ENCODE data around the gene CLEC4G.

CLEC4G gene

GRCh38 chr19:7729211-7729610 lies 2.7 kb downstream of the CLEC4G start:
- H3K4me3 ChIP-seq (ENCODE audit: low read length) = no peak overlapping the region
- no peak for TF ChIP-seq CTCF (conservative IDR thresholded peaks at IDR 0.05; ENCODE audit: low read length)
- no peak for DNase-seq (ENCODE audit: low read depth)

GRCh38 chr19:7725791-7726190 lies 6.1 kb downstream of the CLEC4G start:
- DNase-seq (ENCODE audit: low read depth) = no peak
- TF ChIP-seq CTCF (conservative IDR thresholded peaks at IDR 0.05; ENCODE audit: low read length) = no peak
- H3K4me3 ChIP-seq (ENCODE audit: low read length) = no peak overlapping the region

- no peak overlapping the region for H3K4me3 ChIP-seq (ENCODE audit: low read length)
- no peak for TF ChIP-seq CTCF (conservative IDR thresholded peaks at IDR 0.05; ENCODE audit: low read length)
- no peak for DNase-seq (ENCODE audit: low read depth)
Measured at GRCh38 chr19:7722231-7722651, 9.7 kb downstream of the CLEC4G start.

- no peak for DNase-seq (ENCODE audit: low read depth)
- no peak for TF ChIP-seq CTCF (conservative IDR thresholded peaks at IDR 0.05; ENCODE audit: low read length)
- H3K4me3 ChIP-seq (ENCODE audit: low read length) = no peak overlapping the region
Measured at GRCh38 chr19:7720351-7720750, 11.6 kb downstream of the CLEC4G start.

GRCh38 chr19:7718668-7719067 lies 13.2 kb downstream of the CLEC4G start:
- DNase-seq (ENCODE audit: low read depth) = no peak
- TF ChIP-seq CTCF (conservative IDR thresholded peaks at IDR 0.05; ENCODE audit: low read length) = no peak
- no peak overlapping the region for H3K4me3 ChIP-seq (ENCODE audit: low read length)

- H3K4me3 ChIP-seq (ENCODE audit: low read length) = no peak overlapping the region
- TF ChIP-seq CTCF (conservative IDR thresholded peaks at IDR 0.05; ENCODE audit: low read length) = no peak
- no peak for DNase-seq (ENCODE audit: low read depth)
Measured at GRCh38 chr19:7716762-7717161, 15.1 kb downstream of the CLEC4G start.

DNA sequence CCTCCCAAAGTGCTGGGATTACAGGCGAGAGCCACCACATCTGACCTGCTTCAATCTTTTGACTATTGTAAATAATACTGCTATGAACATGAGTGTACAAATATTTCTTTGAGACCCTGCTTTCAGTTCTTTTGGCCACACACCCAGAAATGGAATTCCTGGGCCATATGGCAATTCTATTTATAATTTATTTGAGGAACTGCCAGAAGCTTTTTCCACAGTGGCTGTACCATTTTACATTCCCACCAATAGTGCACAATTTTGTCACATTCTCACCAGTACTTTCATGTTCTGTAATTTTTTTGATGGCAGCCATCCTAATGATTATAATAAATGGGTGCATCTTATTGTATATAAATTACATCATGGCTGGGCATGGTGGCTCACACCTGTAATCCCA lies 16.2 kb downstream of the CLEC4G start:
- no peak for DNase-seq (ENCODE audit: low read depth)
- no peak for TF ChIP-seq CTCF (conservative IDR thresholded peaks at IDR 0.05; ENCODE audit: low read length)
- no peak overlapping the region for H3K4me3 ChIP-seq (ENCODE audit: low read length)
